Mesendoderm (in vitro differentiated cells): ENCODE results near the gene GCNT1.
"Not testable (repeated sequence)": the region's sequence is repeated elsewhere in the genome, so short reads cannot be mapped to it uniquely, and the experiment has no call there.

Source experiments
- DNase-seq: peaks from one replicate; pipeline ENCODE4 v3.0.0; 2013
- H2AK5ac ChIP-seq: 2 replicates; pipeline ENCODE4 v1.6.1; 2013; ENCODE audit warnings: low read length, inconsistent platforms
- H2BK120ac ChIP-seq: 2 replicates; pipeline ENCODE4 v1.6.1; 2013; ENCODE audit warnings: low read depth, mild to moderate bottlenecking, low read length, moderate library complexity, mixed read lengths
- H2BK15ac ChIP-seq: replicated peaks from 2 replicates; pipeline ENCODE4 v1.6.1; 2013; ENCODE audit warnings: low read depth, mild to moderate bottlenecking, moderate library complexity
- H2BK5ac ChIP-seq: 2 replicates; pipeline ENCODE4 v1.6.1; 2013; ENCODE audit warnings: low read length, inconsistent platforms
- H3K18ac ChIP-seq: 2 replicates; pipeline ENCODE4 v1.6.1; 2013; ENCODE audit warnings: mild to moderate bottlenecking, low read length, mixed read lengths
- H3K23ac ChIP-seq: one replicate; pipeline ENCODE4 v1.6.1; 2013; ENCODE audit warnings: low read length
- H3K27ac ChIP-seq: 2 replicates; pipeline ENCODE4 v1.5.1; 2013; ENCODE audit warnings: low read depth, mild to moderate bottlenecking, inconsistent platforms, low read length, moderate library complexity
- H3K27me3 ChIP-seq: 2 replicates; pipeline ENCODE4 v1.6.1; 2013; ENCODE audit warnings: low read length, control low read depth, mild to moderate bottlenecking, inconsistent platforms; ENCODE audit not compliant: insufficient read depth, poor library complexity
- H3K36me3 ChIP-seq: 2 replicates; pipeline ENCODE4 v1.6.1; 2013; ENCODE audit warnings: low read length, inconsistent platforms; ENCODE audit not compliant: control insufficient read depth, insufficient read depth
- H3K4ac ChIP-seq: one replicate; pipeline ENCODE4 v1.6.1; 2013; ENCODE audit warnings: low read depth, mild to moderate bottlenecking, low read length, moderate library complexity
- H3K4me1 ChIP-seq: 2 replicates; pipeline ENCODE4 v1.6.1; 2013; ENCODE audit warnings: low read depth, low read length, inconsistent platforms; ENCODE audit not compliant: control insufficient read depth
- H3K4me2 ChIP-seq: 2 replicates; pipeline ENCODE4 v1.6.1; 2013; ENCODE audit warnings: low read length
- H3K4me3 ChIP-seq: 2 replicates; pipeline ENCODE4 v1.5.1; 2013; ENCODE audit warnings: mild to moderate bottlenecking, low read length
- H3K56ac ChIP-seq: one replicate; pipeline ENCODE4 v1.6.1; 2013; ENCODE audit warnings: low read length
- H3K79me1 ChIP-seq: 2 replicates; pipeline ENCODE4 v1.6.1; 2013; ENCODE audit warnings: low read length, inconsistent platforms
- H3K79me2 ChIP-seq: 2 replicates; pipeline ENCODE4 v1.6.1; 2013; ENCODE audit warnings: mild to moderate bottlenecking, low read length; ENCODE audit not compliant: control insufficient read depth, insufficient read depth
- H3K9ac ChIP-seq: 2 replicates; pipeline ENCODE4 v1.6.1; 2013; ENCODE audit warnings: low read length, inconsistent platforms
- H4K5ac ChIP-seq: one replicate; pipeline ENCODE4 v1.6.1; 2013; ENCODE audit warnings: low read length
- H4K8ac ChIP-seq: one replicate; pipeline ENCODE4 v1.6.1; 2013; ENCODE audit warnings: low read depth, mild to moderate bottlenecking, control low read depth, low read length, moderate library complexity
- WGBS: extraction: QIAGEN DNeasy Blood & Tissue Kit; methylation state at CpG from one replicate; pipeline ENCODE4 v1.1.7; 2013; ENCODE audit warnings: low lambda C conversion rate, missing lambda C conversion rate; ENCODE audit not compliant: insufficient coverage; ENCODE audit errors: extremely low coverage; 5-methylcytosine and 5-hydroxymethylcytosine counted together

Gene GCNT1

GRCh38 chr9:76486151-76486550, 27.2 kb downstream of the GCNT1 start:
- DNase-seq = peak; percentile 27
- no peak overlapping the region for H2BK120ac ChIP-seq
- no peak overlapping the region for H3K4me2 ChIP-seq
- H3K18ac ChIP-seq = no peak overlapping the region
- H2BK5ac ChIP-seq = no peak overlapping the region
- no peak overlapping the region for H4K8ac ChIP-seq
- no peak overlapping the region for H3K4me3 ChIP-seq
- no peak overlapping the region for H2AK5ac ChIP-seq
- H3K4ac ChIP-seq = no peak overlapping the region
- no peak overlapping the region for H3K27ac ChIP-seq
- H3K79me1 ChIP-seq = peaks cover 17% of the 10 kb centered on the region
- H3K23ac ChIP-seq = no peak overlapping the region
- peaks cover 3% of the 10 kb centered on the region for H3K36me3 ChIP-seq
- H3K4me1 ChIP-seq = no peaks in the 10 kb centered on the region
- H4K5ac ChIP-seq = no peak overlapping the region
- no peaks in the 10 kb centered on the region for H3K27me3 ChIP-seq
- H2BK15ac ChIP-seq = no peak overlapping the region
- H3K56ac ChIP-seq = no peak overlapping the region
- H3K79me2 ChIP-seq = peaks cover 18% of the 10 kb centered on the region
- WGBS = no CpG with 5 or more reads among the region's 2 CpGs
- H3K9ac ChIP-seq = no peak overlapping the region

DNA sequence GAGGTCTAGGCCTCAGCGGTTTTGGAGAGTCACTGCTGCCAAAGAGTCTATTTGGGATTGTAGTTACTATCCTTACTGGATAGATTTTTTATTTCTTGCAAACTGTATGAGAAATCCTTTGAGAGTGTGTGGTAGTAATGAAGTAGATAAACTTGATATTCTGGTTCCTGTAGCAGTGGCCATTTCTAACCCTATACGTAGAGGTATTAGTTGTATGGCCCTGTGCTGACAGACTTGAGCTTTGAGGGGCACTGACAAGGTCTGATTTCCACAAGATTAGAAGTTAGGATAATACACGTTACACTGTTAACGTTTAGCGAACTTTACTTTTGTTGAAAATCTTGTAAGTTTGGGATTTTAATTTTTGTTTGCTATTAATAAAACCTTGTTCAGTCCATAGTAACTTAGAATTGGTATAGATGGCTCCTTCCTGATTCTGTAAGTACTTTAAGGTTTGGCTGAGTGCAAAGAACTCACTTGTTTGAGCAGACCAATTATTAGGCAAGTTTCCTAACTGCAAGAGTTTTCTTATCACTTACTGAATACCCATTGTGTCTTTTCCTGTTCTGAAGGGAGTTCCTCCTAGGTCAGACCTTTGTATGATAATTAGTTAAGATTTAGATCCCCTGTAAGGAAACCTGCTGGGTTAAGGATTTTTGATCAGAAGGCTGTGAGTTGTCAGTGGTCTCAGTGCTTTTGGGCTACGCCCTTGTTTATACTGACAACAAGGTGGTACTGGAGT, 31.4 kb downstream of the GCNT1 start:
- H2BK120ac ChIP-seq = no peak overlapping the region
- H3K27ac ChIP-seq = peak overlapping the region; percentile 56
- no peak overlapping the region for H3K9ac ChIP-seq
- peaks cover 3% of the 10 kb centered on the region for H3K36me3 ChIP-seq
- no peak overlapping the region for H2AK5ac ChIP-seq
- no peak overlapping the region for H3K4me3 ChIP-seq
- no peaks in the 10 kb centered on the region for H3K4me1 ChIP-seq
- H3K18ac ChIP-seq = peak overlapping the region; percentile 65
- H3K23ac ChIP-seq = no peak overlapping the region
- no peak overlapping the region for H2BK5ac ChIP-seq
- H3K4ac ChIP-seq = no peak overlapping the region
- WGBS = no CpG with 5 or more reads among the region's 6 CpGs
- H2BK15ac ChIP-seq = no peak overlapping the region
- peak overlapping the region; percentile 7 for H3K56ac ChIP-seq
- H3K4me2 ChIP-seq = no peak overlapping the region
- H3K79me1 ChIP-seq = peaks cover 15% of the 10 kb centered on the region
- peak; percentile 92 for DNase-seq
- H3K79me2 ChIP-seq = peaks cover 9% of the 10 kb centered on the region
- no peak overlapping the region for H4K8ac ChIP-seq
- no peak overlapping the region for H4K5ac ChIP-seq
- no peaks in the 10 kb centered on the region for H3K27me3 ChIP-seq

- Histone ChIP-seq H3K79me1 (peaks cover 18% of the 10 kb centered on the region), H3K56ac (peak overlapping the region; percentile 54), H2BK5ac (peak overlapping the region; percentile 23), H3K79me2 (peaks cover 11% of the 10 kb centered on the region)
- H3K23ac ChIP-seq, H3K4me1 ChIP-seq, H3K4me2 ChIP-seq, H2BK15ac ChIP-seq, H3K18ac ChIP-seq, H2BK120ac ChIP-seq, DNase-seq, H3K27me3 ChIP-seq, H2AK5ac ChIP-seq, H3K36me3 ChIP-seq, H3K9ac ChIP-seq, H3K27ac ChIP-seq, H4K5ac ChIP-seq, H3K4ac ChIP-seq, H4K8ac ChIP-seq, H3K4me3 ChIP-seq: not testable (repeated sequence)
- no CpG with 5 or more reads among the region's 1 CpG for WGBS
Measured at GRCh38 chr9:76491056-76491455, 32.1 kb downstream of the GCNT1 start.

DNA sequence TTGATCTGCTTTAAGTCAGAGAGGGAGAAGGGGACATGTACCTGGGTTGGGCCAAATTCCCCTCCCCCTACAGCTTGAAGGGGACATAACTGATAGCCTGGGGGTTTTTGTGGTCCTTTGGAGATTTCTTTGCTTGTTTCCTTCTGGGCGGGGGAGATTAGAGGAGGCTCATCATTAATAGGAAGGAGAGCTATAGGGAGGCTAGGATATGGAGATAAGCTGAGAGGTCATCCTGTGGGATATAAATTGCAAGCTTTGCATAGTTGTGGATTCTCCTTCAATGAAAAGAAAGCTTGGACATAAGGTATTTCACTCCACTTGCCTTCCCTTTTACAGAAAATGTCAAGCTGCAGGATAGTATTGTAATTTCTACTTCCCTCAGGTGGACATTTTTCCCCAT, 34.5 kb downstream of the GCNT1 start:
- not testable (repeated sequence) for H3K4me3 ChIP-seq, H3K4me1 ChIP-seq, H3K27me3 ChIP-seq, H2AK5ac ChIP-seq, H3K9ac ChIP-seq, H3K4me2 ChIP-seq, H3K79me2 ChIP-seq, H4K8ac ChIP-seq, H3K36me3 ChIP-seq, H3K18ac ChIP-seq, H2BK15ac ChIP-seq, H3K56ac ChIP-seq, H4K5ac ChIP-seq, H3K23ac ChIP-seq, H3K4ac ChIP-seq, H2BK120ac ChIP-seq, H2BK5ac ChIP-seq
- H3K27ac ChIP-seq = peak overlapping the region; percentile 17
- peaks cover 16% of the 10 kb centered on the region for H3K79me1 ChIP-seq
- DNase-seq = peak; percentile 55
- WGBS = no CpG with 5 or more reads among the region's 1 CpG

- Histone ChIP-seq H3K79me1 (peaks cover 18% of the 10 kb centered on the region), H3K27me3 (no peaks in the 10 kb centered on the region), H3K9ac (no peak overlapping the region), H3K23ac (no peak overlapping the region), H3K4me3 (no peak overlapping the region), H2BK5ac (no peak overlapping the region), H3K4me2 (no peak overlapping the region), H3K36me3 (peaks cover 5% of the 10 kb centered on the region), H3K79me2 (peaks cover 9% of the 10 kb centered on the region), H2AK5ac (no peak overlapping the region), H3K4ac (no peak overlapping the region), H4K5ac (no peak overlapping the region), H2BK15ac (no peak overlapping the region), H2BK120ac (no peak overlapping the region), H3K27ac (no peak overlapping the region), H3K56ac (no peak overlapping the region), H4K8ac (no peak overlapping the region), H3K18ac (no peak overlapping the region), H3K4me1 (no peaks in the 10 kb centered on the region)
- WGBS = no CpG with 5 or more reads among the region's 1 CpG
- no peak for DNase-seq
Measured at GRCh38 chr9:76500061-76500460, 41.1 kb downstream of the GCNT1 start.

GRCh38 chr9:76502746-76503145, 43.8 kb downstream of the GCNT1 start:
- DNase-seq = no peak
- H3K27me3 ChIP-seq = no peaks in the 10 kb centered on the region
- H3K79me1 ChIP-seq = peaks cover 5% of the 10 kb centered on the region
- no peaks in the 10 kb centered on the region for H3K79me2 ChIP-seq
- H2BK5ac ChIP-seq = no peak overlapping the region
- H3K4me1 ChIP-seq = no peaks in the 10 kb centered on the region
- no peak overlapping the region for H3K9ac ChIP-seq
- no peak overlapping the region for H3K4me2 ChIP-seq
- H3K4me3 ChIP-seq = no peak overlapping the region
- H4K8ac ChIP-seq = no peak overlapping the region
- H3K56ac ChIP-seq = no peak overlapping the region
- H2BK120ac ChIP-seq = no peak overlapping the region
- H3K18ac ChIP-seq = no peak overlapping the region
- WGBS = no CpG with 5 or more reads among the region's 6 CpGs
- H3K27ac ChIP-seq = no peak overlapping the region
- no peak overlapping the region for H3K23ac ChIP-seq
- no peak overlapping the region for H3K4ac ChIP-seq
- no peak overlapping the region for H4K5ac ChIP-seq
- no peak overlapping the region for H2BK15ac ChIP-seq
- H3K36me3 ChIP-seq = peaks cover 4% of the 10 kb centered on the region
- no peak overlapping the region for H2AK5ac ChIP-seq
